GM12891 (cell line): Measurements from ENCODE around the gene BEX5. TPM values are rescaled to one million over a fixed set of nuclear protein-coding genes. Genes with fewer than 3 reads are reported as not detected.
"Not testable (repeated sequence)": the region's sequence is repeated elsewhere in the genome, so short reads cannot be mapped to it uniquely, and the experiment has no call there.

Source experiments
- DNase-seq: peaks from one replicate; pipeline ENCODE4 v3.0.0; 2011; ENCODE audit warnings: low spot score; ENCODE audit not compliant: insufficient read length
- FAIRE-seq: peaks from 2 replicates; lab custom pipeline; 2011; peaks lifted over from hg19 to GRCh38; lab: Jason Lieb, UNC
- PAX5 ChIP-seq: IDR thresholded peaks from 2 replicates; pipeline ENCODE4 v1.6.1; 2011; ENCODE audit warnings: low read length, moderate library complexity, mild to moderate bottlenecking; ENCODE audit not compliant: insufficient read depth, severe bottlenecking
- POLR2A ChIP-seq: IDR thresholded peaks from 2 replicates; pipeline ENCODE4 v1.6.1; 2011; ENCODE audit warnings: low read depth, low read length, control low read depth
- POLR2AphosphoS5 ChIP-seq: IDR thresholded peaks from 2 replicates; pipeline ENCODE4 v1.6.1; 2011; ENCODE audit warnings: low read depth, low read length, control low read depth
- POU2F2 ChIP-seq: IDR thresholded peaks from 2 replicates; pipeline ENCODE4 v1.6.1; 2011; ENCODE audit warnings: low read depth, mild to moderate bottlenecking, control low read depth, low read length, moderate library complexity
- SPI1 ChIP-seq: IDR thresholded peaks from 2 replicates; pipeline ENCODE4 v1.6.1; 2011; ENCODE audit warnings: low read depth, low read length, control low read depth
- TAF1 ChIP-seq: IDR thresholded peaks from 2 replicates; pipeline ENCODE4 v1.6.1; 2011; ENCODE audit warnings: low read depth, low read length, control low read depth
- polyA plus RNA-seq: library from polyadenylated mRNA; unstranded; fragments of >200 nt; gene quantifications from one replicate; pipeline ENCODE4 v1.2.1, GENCODE V29; 2012; ENCODE audit warnings: low read depth, missing spikeins, inconsistent platforms; ENCODE audit not compliant: missing spikeins

Gene BEX5
- 1.7 TPM for polyA plus RNA-seq

GRCh38 chrX:102155806-102156179, at the start of gene BEX5:
BEX5 (minus strand) TSS chrX:102155977; CDS start chrX:102154265, 1,712 bp downstream.
- DNase-seq (no peak), FAIRE-seq (no peak)
- TF ChIP-seq SPI1 (no peak), POLR2A (no peak), POU2F2 (no peak), TAF1 (no peak), POLR2AphosphoS5 (no peak), PAX5 (no peak)

- no peak for FAIRE-seq
- TF ChIP-seq PAX5 = no peak
- TF ChIP-seq TAF1 = no peak
- TF ChIP-seq POLR2A = no peak
- no peak for TF ChIP-seq POLR2AphosphoS5
- TF ChIP-seq POU2F2 = no peak
- TF ChIP-seq SPI1 = no peak
- no peak for DNase-seq
These were observed 30.4 kb upstream of the BEX5 start for GRCh38 chrX:102185967-102186720.

- FAIRE-seq (no peak), DNase-seq (no peak)
These were observed 624 bp downstream of the BEX5 start for GRCh38 chrX:102154900-102155805.

GRCh38 chrX:102154218-102154860, 1.4 kb downstream of the BEX5 start:
- no peak for FAIRE-seq
- TF ChIP-seq SPI1 = no peak
- no peak for TF ChIP-seq PAX5
- TF ChIP-seq POU2F2 = no peak
- no peak for TF ChIP-seq POLR2A
- TF ChIP-seq POLR2AphosphoS5 = no peak
- TF ChIP-seq TAF1 = no peak
- DNase-seq = no peak

More at GRCh38 chrX:102154900-102155805, 624 bp downstream of the BEX5 start:
- TF ChIP-seq PAX5 = no peak
- TF ChIP-seq POU2F2 = no peak
- TF ChIP-seq SPI1 = no peak

- FAIRE-seq, DNase-seq: not testable (repeated sequence)
These were observed 13.5 kb downstream of the BEX5 start, which contains the start of gene TCEAL6 for GRCh38 chrX:102142274-102142673. TCEAL6 (minus strand) TSS chrX:102142481.

- not testable (repeated sequence) for FAIRE-seq, DNase-seq
These were observed 14.1 kb downstream of the BEX5 start for GRCh38 chrX:102141631-102142030.

GRCh38 chrX:102140876-102141275, 14.9 kb downstream of the BEX5 start:
- not testable (repeated sequence) for DNase-seq, FAIRE-seq

- TF ChIP-seq TAF1 = no peak
- FAIRE-seq = no peak
- DNase-seq = no peak
These were observed 17.7 kb downstream of the BEX5 start for GRCh38 chrX:102138064-102138463.

GRCh38 chrX:102129473-102129872, 26.3 kb downstream of the BEX5 start:
- FAIRE-seq (peak; percentile 59), DNase-seq (no peak)

GRCh38 chrX:102126863-102127262, 28.9 kb downstream of the BEX5 start:
- DNase-seq = no peak
- no peak for TF ChIP-seq POLR2AphosphoS5
- TF ChIP-seq POU2F2 = no peak
- TF ChIP-seq TAF1 = no peak
- TF ChIP-seq POLR2A = no peak
- TF ChIP-seq PAX5 = no peak
- TF ChIP-seq SPI1 = no peak
- no peak for FAIRE-seq

More at GRCh38 chrX:102129473-102129872, 26.3 kb downstream of the BEX5 start:
- TF ChIP-seq POLR2AphosphoS5 (no peak), TAF1 (no peak), POU2F2 (no peak), POLR2A (no peak), PAX5 (no peak), SPI1 (no peak)

GRCh38 chrX:102126080-102126818, 29.5 kb downstream of the BEX5 start:
- FAIRE-seq, DNase-seq: not testable (repeated sequence)

GRCh38 chrX:102125436-102125835, 30.3 kb downstream of the BEX5 start, which contains the start of gene TCEAL2:
TCEAL2 (plus strand) TSS chrX:102125679; CDS start chrX:102126831, 1,152 bp downstream.
- not testable (repeated sequence) for FAIRE-seq, DNase-seq

GRCh38 chrX:102125014-102125413, 30.8 kb downstream of the BEX5 start:
- FAIRE-seq, DNase-seq: not testable (repeated sequence)
